HG03175 (cell line): ENCODE measurements around the gene CCDC141.
"Not testable (repeated sequence)": the region's sequence is repeated elsewhere in the genome, so short reads cannot be mapped to it uniquely, and the experiment has no call there.

Experiments used
- ATAC-seq: cut with Tn5 transposase; IDR thresholded peaks from one replicate; pipeline ENCODE4 v1.9.1; 2021; ENCODE audit warnings: mild to moderate bottlenecking, moderate library complexity; ENCODE audit not compliant: unreplicated experiment

The CCDC141 gene

GRCh38 chr2:178989424-178989823, 60.5 kb downstream of the CCDC141 start:
- not testable (repeated sequence) for ATAC-seq

- not testable (repeated sequence) for ATAC-seq
These were observed 67.3 kb downstream of the CCDC141 start for GRCh38 chr2:178982652-178983051.

GRCh38 chr2:178980815-178981214, 69.1 kb downstream of the CCDC141 start:
- ATAC-seq, result no peak

GRCh38 chr2:178978667-178979066, 71.3 kb downstream of the CCDC141 start:
- ATAC-seq, result no peak

- no peak for ATAC-seq
These were observed 73.6 kb downstream of the CCDC141 start for GRCh38 chr2:178976351-178976750.

GRCh38 chr2:178962805-178963433, 87.0 kb downstream of the CCDC141 start:
- ATAC-seq, result no peak

GRCh38 chr2:178962152-178962551, 87.8 kb downstream of the CCDC141 start:
- ATAC-seq, result no peak

- ATAC-seq, result no peak
These were observed 95.9 kb downstream of the CCDC141 start for GRCh38 chr2:178954049-178954448.

GRCh38 chr2:178951266-178952006, 98.5 kb downstream of the CCDC141 start:
- no peak for ATAC-seq

GRCh38 chr2:178949584-178949983, 100.4 kb downstream of the CCDC141 start:
- no peak for ATAC-seq

GRCh38 chr2:178949151-178949550, 100.8 kb downstream of the CCDC141 start:
- ATAC-seq, result no peak

GRCh38 chr2:178947006-178947405, 102.9 kb downstream of the CCDC141 start:
- ATAC-seq, result no peak

- no peak for ATAC-seq
These were observed 103.4 kb downstream of the CCDC141 start for GRCh38 chr2:178946494-178946893.

GRCh38 chr2:178943745-178944144, 106.2 kb downstream of the CCDC141 start:
- no peak for ATAC-seq

- no peak for ATAC-seq
These were observed 115.4 kb downstream of the CCDC141 start for GRCh38 chr2:178934571-178934970.

GRCh38 chr2:178933493-178933892, 116.4 kb downstream of the CCDC141 start:
- ATAC-seq, result no peak

GRCh38 chr2:178928077-178928476, 121.9 kb downstream of the CCDC141 start:
- no peak for ATAC-seq

- ATAC-seq, result no peak
These were observed 122.8 kb downstream of the CCDC141 start for GRCh38 chr2:178927173-178927572.

- no peak for ATAC-seq
These were observed 125.1 kb downstream of the CCDC141 start for GRCh38 chr2:178924817-178925216.

- no peak for ATAC-seq
These were observed 126.4 kb downstream of the CCDC141 start for GRCh38 chr2:178923546-178923945.

- no peak for ATAC-seq
These were observed 128.9 kb downstream of the CCDC141 start for GRCh38 chr2:178920916-178921513.

GRCh38 chr2:178917555-178917954, 132.4 kb downstream of the CCDC141 start:
- no peak for ATAC-seq
